ENCODE measurements around the gene SLC9A6. TPM values are rescaled to one million over a fixed set of nuclear protein-coding genes. Genes with fewer than 3 reads are reported as not detected.

Gene SLC9A6
- total RNA-seq, 4 donors from 2014 or later = 13.5 to 26.3 (median 21.7) TPM

DNA sequence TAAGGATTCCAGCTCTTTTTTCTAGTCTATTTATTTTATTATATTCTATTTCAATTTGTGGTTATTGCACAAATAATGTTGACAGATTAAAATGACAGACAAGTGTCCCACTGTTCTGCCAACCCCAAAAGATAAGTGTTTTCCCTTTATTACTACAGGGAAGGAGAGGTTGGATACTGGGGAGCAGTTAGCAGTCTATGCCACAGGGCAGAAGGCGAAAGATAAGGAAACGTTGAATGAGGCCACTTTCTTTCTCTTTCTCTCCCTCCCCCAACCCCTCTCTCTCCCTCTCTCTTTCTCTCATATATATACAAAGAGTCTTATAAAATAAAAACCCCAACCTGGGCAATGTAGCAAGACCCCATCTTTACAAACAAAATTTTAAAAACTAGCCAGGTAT lies 31.6 kb downstream of the SLC9A6 start:
- TF ChIP-seq CTCF (IDR thresholded peaks at IDR 0.05) (no peak), POLR2AphosphoS5 (IDR thresholded peaks at IDR 0.05) (no peak), POLR2A (IDR thresholded peaks at IDR 0.05) (no peak), EP300 (IDR thresholded peaks at IDR 0.05; ENCODE audit: low read depth) (no peak)
- WGBS, 2 donors (ENCODE audit: low coverage in 1 of 2) = 80% methylated on average over 2 of the region's 2 CpGs; no CpG with 5 or more reads in 1 of the 2 donors
- intact Hi-C loops (cut with DNase I; ENCODE audit: low total_unique reads) = no loop called here
- H3K27ac ChIP-seq = no peak overlapping the region
- in situ Hi-C loops (cut with MboI; ENCODE audit: low pct_ligation_motif_present in 1 of 4, low pct_unique_long_range_greater_than_20kb in 1 of 4, low sequenced_read_pairs in 3 of 4) = no loop called here
- H3K27me3 ChIP-seq = no peaks in the 10 kb centered on the region
- H3K36me3 ChIP-seq = no peaks in the 10 kb centered on the region
- no peak overlapping the region for H3K4me3 ChIP-seq
- no peaks in the 10 kb centered on the region for H3K9me3 ChIP-seq
- no peaks in the 10 kb centered on the region for H3K4me1 ChIP-seq
- DNase-seq = no peak

- Histone ChIP-seq H3K9me3 (no peaks in the 10 kb centered on the region), H3K27me3 (no peaks in the 10 kb centered on the region), H3K27ac (no peak overlapping the region), H3K4me3 (no peak overlapping the region), H3K36me3 (no peaks in the 10 kb centered on the region), H3K4me1 (no peaks in the 10 kb centered on the region)
- WGBS, 2 donors (ENCODE audit: low coverage in 1 of 2) = 71 to 90% methylated on average over 2 to 5 of the region's 5 CpGs
- intact Hi-C loops (cut with DNase I; ENCODE audit: low total_unique reads) (no loop called here), in situ Hi-C loops (cut with MboI; ENCODE audit: low pct_ligation_motif_present in 1 of 4, low pct_unique_long_range_greater_than_20kb in 1 of 4, low sequenced_read_pairs in 3 of 4) (no loop called here)
- TF ChIP-seq POLR2AphosphoS5 (IDR thresholded peaks at IDR 0.05) (no peak), POLR2A (IDR thresholded peaks at IDR 0.05) (no peak), CTCF (IDR thresholded peaks at IDR 0.05) (no peak), EP300 (IDR thresholded peaks at IDR 0.05; ENCODE audit: low read depth) (no peak)
- no peak for DNase-seq
These were observed 34.0 kb downstream of the SLC9A6 start for GRCh38 chrX:136019226-136019625.

- H3K4me3 ChIP-seq = no peak overlapping the region
- no peaks in the 10 kb centered on the region for H3K36me3 ChIP-seq
- intact Hi-C loops (cut with DNase I; ENCODE audit: low total_unique reads) (no loop called here), in situ Hi-C loops (cut with MboI; ENCODE audit: low pct_ligation_motif_present in 1 of 4, low pct_unique_long_range_greater_than_20kb in 1 of 4, low sequenced_read_pairs in 3 of 4) (loop anchor here in 1 of 4 donors (10.0 kb wide), 1 partner anchor 194 kb away; no protein-coding TSS in a partner anchor)
- 89 to 100% methylated on average over 1 of the region's 1 CpG for WGBS, 2 donors (ENCODE audit: low coverage in 1 of 2)
- DNase-seq = no peak
- TF ChIP-seq POLR2AphosphoS5 (IDR thresholded peaks at IDR 0.05) = no peak
- no peak for TF ChIP-seq POLR2A (IDR thresholded peaks at IDR 0.05)
- no peak for TF ChIP-seq CTCF (IDR thresholded peaks at IDR 0.05)
- TF ChIP-seq EP300 (IDR thresholded peaks at IDR 0.05; ENCODE audit: low read depth) = no peak
- no peak overlapping the region for H3K27ac ChIP-seq
- no peaks in the 10 kb centered on the region for H3K27me3 ChIP-seq
- no peaks in the 10 kb centered on the region for H3K4me1 ChIP-seq
- no peaks in the 10 kb centered on the region for H3K9me3 ChIP-seq
These were observed 35.9 kb downstream of the SLC9A6 start for GRCh38 chrX:136021160-136021559.

DNA sequence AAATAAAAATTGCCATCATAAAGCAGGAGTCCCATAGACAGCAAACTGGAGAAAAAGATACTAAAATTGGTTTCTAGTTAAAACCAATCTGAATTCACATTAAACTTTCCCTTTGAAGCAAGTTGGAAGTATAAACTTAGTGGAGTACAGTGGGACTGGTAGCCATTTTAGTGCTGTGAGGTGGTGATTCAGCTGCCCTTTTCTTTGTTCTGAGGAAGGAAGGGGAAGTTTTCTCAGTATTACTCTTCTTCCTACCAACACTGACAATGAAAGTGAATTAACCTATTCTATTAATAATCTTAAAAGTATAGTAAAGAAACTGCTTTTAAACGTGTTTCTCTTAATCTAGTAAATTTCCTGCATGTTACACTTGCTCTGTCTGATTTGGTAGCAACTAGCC lies 36.7 kb downstream of the SLC9A6 start:
- WGBS, 2 donors (ENCODE audit: low coverage in 1 of 2) = 31 to 64% methylated on average over 1 of the region's 1 CpG
- no peaks in the 10 kb centered on the region for H3K27me3 ChIP-seq
- DNase-seq = no peak
- H3K27ac ChIP-seq = no peak overlapping the region
- in situ Hi-C loops (cut with MboI; ENCODE audit: low pct_ligation_motif_present in 1 of 4, low pct_unique_long_range_greater_than_20kb in 1 of 4, low sequenced_read_pairs in 3 of 4) = loop anchor here in 1 of 4 donors (10.0 kb wide), 1 partner anchor 193 kb away; no protein-coding TSS in a partner anchor
- TF ChIP-seq POLR2A (IDR thresholded peaks at IDR 0.05) (no peak), CTCF (IDR thresholded peaks at IDR 0.05) (no peak), POLR2AphosphoS5 (IDR thresholded peaks at IDR 0.05) (no peak), EP300 (IDR thresholded peaks at IDR 0.05; ENCODE audit: low read depth) (no peak)
- intact Hi-C loops (cut with DNase I; ENCODE audit: low total_unique reads) = no loop called here
- H3K36me3 ChIP-seq = no peaks in the 10 kb centered on the region
- H3K4me3 ChIP-seq = no peak overlapping the region
- H3K9me3 ChIP-seq = no peaks in the 10 kb centered on the region
- H3K4me1 ChIP-seq = no peaks in the 10 kb centered on the region

All from transverse colon (tissue), 4 donors.